HepG2 (cell line): Measurements from ENCODE around the gene SYT1. TPM values are rescaled to one million over a fixed set of nuclear protein-coding genes. Genes with fewer than 3 reads are reported as not detected.

ENCODE experiments used
- ATAC-seq: fragments of 200-7000 bp; cut with Tn5 transposase; 3 replicates; pipeline ENCODE4 v1.9.1; 2020; ENCODE audit warnings: mild to moderate bottlenecking, moderate library complexity
- BruUV-seq: library from RNA; stranded (reverse); fragments of 400-500 nt; replicated peaks from 2 replicates; lab custom pipeline; 2021; lab: Mats Ljungman, UMichigan
- CTCF ChIA-PET: fragments of 300-600 bp; formaldehyde crosslinking; extraction: SDS; loops from one replicate; lab custom pipeline; 2021; ENCODE audit warnings: low total read pairs, inconsistent platforms, low intra/inter-chr PET ratio; lab: Yijun Ruan, JAX
- POLR2A ChIA-PET: fragments of 350-600 bp; sonication (Branson Sonifier 250); formaldehyde crosslinking; loops from one replicate; lab custom pipeline; 2020; ENCODE audit warnings: antibody characterized with exemption, inconsistent platforms; lab: Yijun Ruan, JAX
- DNase-seq: peaks from one replicate; pipeline ENCODE4 v3.0.0-alpha.2; 2015; ENCODE audit warnings: low spot score
- FAIRE-seq: peaks from 3 replicates; lab custom pipeline; 2011; peaks lifted over from hg19 to GRCh38; lab: Jason Lieb, UNC
- H2AFZ ChIP-seq: one replicate; pipeline ENCODE4 v1.6.1; 2011; ENCODE audit warnings: low read length, inconsistent platforms
- H3K27ac ChIP-seq: fragments of 300-600 bp; 3 replicates; pipeline ENCODE4 v1.8.0; 2011; ENCODE audit warnings: mixed run types, mild to moderate bottlenecking, mixed read lengths, low read length, inconsistent platforms; ENCODE audit not compliant: insufficient read depth; ENCODE audit errors: extremely low read length
- H3K27me3 ChIP-seq, 2 experiments: fragments of 200-600 bp in 1 of 2; 2 replicates in 1 of 2; 3 replicates in 1 of 2; pipeline versions ENCODE4 v1.6.0 to v1.8.0; 2011; ENCODE audit warnings: low read length in 2 of 2, mild to moderate bottlenecking in 2 of 2, moderate library complexity in 2 of 2, inconsistent platforms in 1 of 2; ENCODE audit not compliant: insufficient read depth in 2 of 2, control insufficient read depth in 1 of 2
- H3K36me3 ChIP-seq, 2 experiments: fragments of 200-600 bp in 1 of 2; replicated peaks in 1 of 2; 2 replicates in 1 of 2; 3 replicates in 1 of 2; pipeline versions ENCODE4 v1.5.1 to v1.8.0; 2011; ENCODE audit warnings: low read length in 2 of 2, inconsistent platforms in 1 of 2; ENCODE audit not compliant: insufficient read depth in 2 of 2, control insufficient read depth in 1 of 2
- H3K4me1 ChIP-seq: 2 replicates; pipeline ENCODE4 v1.5.1; 2012; ENCODE audit warnings: low read length, inconsistent platforms; ENCODE audit not compliant: insufficient read depth
- H3K4me2 ChIP-seq: 2 replicates; pipeline ENCODE4 v1.6.0; 2011; ENCODE audit warnings: low read depth, low read length, inconsistent platforms
- H3K4me3 ChIP-seq, 3 experiments: fragments of 200-600 bp in 1 of 3; sonication (generic), shearing (Covaris generic) in 1 of 3; replicated peaks in 1 of 3; 2 replicates each; pipeline ENCODE4 v1.5.1; 2011 to 2016; ENCODE audit warnings: low read length in 3 of 3, inconsistent platforms in 2 of 3, low read depth in 2 of 3, mild to moderate bottlenecking in 2 of 3, control low read depth in 1 of 3, mixed read lengths in 1 of 3; ENCODE audit not compliant: insufficient read depth in 1 of 3
- H3K79me2 ChIP-seq: one replicate; pipeline ENCODE4 v1.6.1; 2011; ENCODE audit warnings: low read length, inconsistent platforms; ENCODE audit not compliant: insufficient read depth
- H3K9ac ChIP-seq: 2 replicates; pipeline ENCODE4 v1.6.0; 2011; ENCODE audit warnings: mild to moderate bottlenecking, low read depth, low read length, inconsistent platforms; ENCODE audit not compliant: insufficient read depth
- H3K9me3 ChIP-seq: 2 replicates; pipeline ENCODE4 v1.5.1; 2012; ENCODE audit warnings: mild to moderate bottlenecking, low read length
- H4K20me1 ChIP-seq: 2 replicates; pipeline ENCODE4 v1.6.0; 2011; ENCODE audit warnings: inconsistent platforms, mild to moderate bottlenecking, low read length, moderate library complexity; ENCODE audit not compliant: insufficient read depth
- ATF1 ChIP-seq: IDR thresholded peaks from 2 replicates; pipeline ENCODE4 v1.6.1; 2016; ENCODE audit warnings: mild to moderate bottlenecking, control low read depth
- BHLHE40 ChIP-seq: IDR thresholded peaks from 2 replicates; pipeline ENCODE4 v1.6.1; 2011; ENCODE audit warnings: low read length, improper control_type of control experiment
- CHD4 ChIP-seq: fragments of 200-600 bp; sonication (generic); IDR thresholded peaks from 2 replicates; pipeline ENCODE4 v1.7.0; 2017; ENCODE audit warnings: mild to moderate bottlenecking, low read length, borderline replicate concordance
- ESRRA ChIP-seq: sonication (generic); formaldehyde crosslinking; IDR thresholded peaks from 2 replicates; pipeline ENCODE4 v1.5.1; 2020; ENCODE audit warnings: mild to moderate bottlenecking, low read depth, missing genetic modification reagents
- GATAD1 ChIP-seq: IDR thresholded peaks from 2 replicates; pipeline ENCODE4 v1.6.1; 2016; ENCODE audit warnings: missing genetic modification reagents, missing compliant biosample characterization
- PCBP2 ChIP-seq: fragments of 200-400 bp; formaldehyde crosslinking; optimal IDR thresholded peaks from 2 replicates; pipeline ENCODE3; 2018; ENCODE audit warnings: low read length, low read depth; ENCODE audit not compliant: poor library complexity, severe bottlenecking
- PREB ChIP-seq: sonication (generic); formaldehyde crosslinking; IDR thresholded peaks from 2 replicates; pipeline ENCODE4 v1.4.0; 2020; ENCODE audit warnings: missing genetic modification reagents
- RARG ChIP-seq: sonication (generic); formaldehyde crosslinking; IDR thresholded peaks from 2 replicates; pipeline ENCODE4 v1.4.0; 2020; ENCODE audit warnings: low read depth, mild to moderate bottlenecking, missing genetic modification reagents
- TBL1XR1 ChIP-seq: fragments of 150-350 bp; IDR thresholded peaks from 2 replicates; pipeline ENCODE4 v1.6.1; 2014; ENCODE audit warnings: borderline replicate concordance, low read length; ENCODE audit not compliant: partially characterized antibody
- TFAP4 ChIP-seq: sonication (generic); IDR thresholded peaks from 2 replicates; pipeline ENCODE4 v1.6.1; 2016; ENCODE audit warnings: low read depth, borderline replicate concordance
- XRCC5 ChIP-seq: fragments of 200-400 bp; formaldehyde crosslinking; optimal IDR thresholded peaks from 2 replicates; pipeline ENCODE3; 2017; ENCODE audit warnings: mild to moderate bottlenecking, low read length
- ZHX1 ChIP-seq: sonication (generic); formaldehyde crosslinking; IDR thresholded peaks from 2 replicates; pipeline ENCODE4 v1.8.1; 2022; ENCODE audit warnings: low read depth, mild to moderate bottlenecking, missing genetic modification reagents
- ZNF34 ChIP-seq: sonication (generic); formaldehyde crosslinking; IDR thresholded peaks from 2 replicates; pipeline ENCODE4 v1.4.0; 2020; ENCODE audit warnings: mild to moderate bottlenecking, missing genetic modification reagents, borderline replicate concordance
- ZNF724P ChIP-seq: sonication (generic); formaldehyde crosslinking; IDR thresholded peaks from 2 replicates; pipeline ENCODE4 v1.8.0; 2022; ENCODE audit warnings: missing genetic modification reagents, borderline replicate concordance
- ZNF775 ChIP-seq: sonication (generic); formaldehyde crosslinking; IDR thresholded peaks from 2 replicates; pipeline ENCODE4 v1.4.0; 2020; ENCODE audit warnings: missing genetic modification reagents, mild to moderate bottlenecking, moderate library complexity, borderline replicate concordance
- ZSCAN5A ChIP-seq: sonication (generic); formaldehyde crosslinking; IDR thresholded peaks from 2 replicates; pipeline ENCODE4 v1.8.0; 2022; ENCODE audit warnings: mild to moderate bottlenecking, missing genetic modification reagents, borderline replicate concordance
- ZUFSP ChIP-seq: sonication (generic); formaldehyde crosslinking; IDR thresholded peaks from 2 replicates; pipeline ENCODE4 v1.9.0; 2021; ENCODE audit warnings: missing genetic modification reagents, mild to moderate bottlenecking, borderline replicate concordance
- WGBS: methylation state at CpG from one replicate; pipeline ENCODE4 v1.1.6; 2017; ENCODE audit warnings: low lambda C conversion rate; 5-methylcytosine and 5-hydroxymethylcytosine counted together
- in situ Hi-C: cut with HindIII; loops from 2 replicates; pipeline ENCODE4 v1.10.0; 2017; ENCODE audit warnings: low pct_unique_long_range_greater_than_20kb; ENCODE audit not compliant: extremely low pct_ligation_motif_present
- intact Hi-C: fragments of 100-400 bp; cut with micrococcal nuclease; formaldehyde crosslinking; loops from one replicate; pipeline ENCODE4 v1.10.0; 2022; ENCODE audit not compliant: unreplicated experiment
- polyA plus RNA-seq, 8 experiments: library from polyadenylated mRNA; depleted of rRNA in 3 of 8; stranded (reverse) in 7 of 8; unstranded in 1 of 8; fragments of >200 nt; fragmentation: Illumina TruSeq in 4 of 8; extraction: Trizol in 4 of 8; gene quantifications; 2 replicates each; pipeline versions ENCODE4 v1.2.1 to v1.2.3, GENCODE V29; 2011 to 2016; ENCODE audit warnings: low read depth in 4 of 8, missing spikeins in 1 of 8, mixed read lengths in 1 of 8; ENCODE audit not compliant: insufficient read depth in 1 of 8
- total RNA-seq, 5 experiments: library from RNA; depleted of rRNA; stranded (reverse); fragments of >200 nt; fragmentation: Illumina TruSeq; extraction: Trizol; gene quantifications; 2 replicates each; pipeline ENCODE4 v1.2.3, GENCODE V29; 2016; ENCODE audit warnings: low read depth in 1 of 5

Gene SYT1
- total and polyA plus RNA-seq, 2 of the 13 experiments (the other 11 are each of a cell fraction or from before 2014, with no cell fraction given): not detected

- TF ChIP-seq ZHX1 (CRISPR knock-in tag) (no peak), ATF1 (no peak), BHLHE40 (no peak), XRCC5 (no peak), ESRRA (no peak)
- TF ChIP-seq, all 625 proteins: peak for 0
Observed at GRCh38 chr12:78966062-78966461, 101.5 kb downstream of the SYT1 start (continued).

DNA sequence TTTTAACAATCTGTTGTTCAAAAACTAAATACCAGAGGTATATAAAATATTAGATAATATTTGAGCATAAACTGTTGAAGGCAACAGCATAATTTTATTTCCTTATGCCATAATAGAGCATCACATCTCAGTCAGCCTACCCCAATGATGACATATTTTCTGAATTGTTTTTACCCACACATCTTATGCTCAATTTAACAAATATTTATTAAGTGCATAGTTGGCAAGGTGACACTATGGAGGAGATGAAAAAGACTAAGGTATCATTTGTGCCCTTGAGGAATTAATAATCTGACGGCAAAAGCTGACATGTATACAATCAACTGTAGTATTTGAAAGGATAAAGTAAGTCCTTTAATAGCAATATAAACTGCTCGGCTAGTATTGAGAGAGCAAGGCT, 102.4 kb downstream of the SYT1 start:
- ChIA-PET POLR2A (no interaction called here), CTCF (no interaction called here)
- no peak for DNase-seq
- H3K36me3 ChIP-seq: no peaks in the 10 kb centered on the region
- H3K79me2 ChIP-seq: no peaks in the 10 kb centered on the region
- FAIRE-seq: no peak
- 5% methylated on average over 2 of the region's 2 CpGs for WGBS
- H3K4me1 ChIP-seq: no peaks in the 10 kb centered on the region
- H3K4me2 ChIP-seq: no peak overlapping the region
- H2AFZ ChIP-seq: no peak overlapping the region
- H3K27me3 ChIP-seq: no peaks in the 10 kb centered on the region
- no peaks in the 10 kb centered on the region for H4K20me1 ChIP-seq
- no peak overlapping the region for H3K27ac ChIP-seq
- ATAC-seq: no peak
- H3K9ac ChIP-seq: no peak overlapping the region
- no peak overlapping the region for H3K4me3 ChIP-seq
- no TSS peak for BruUV-seq
- intact Hi-C loops: no loop called here
- no peaks in the 10 kb centered on the region for H3K9me3 ChIP-seq
- in situ Hi-C loops: no loop called here
- TF ChIP-seq CHD4 (no peak), PCBP2 (no peak), PREB (no peak), ZUFSP (no peak), TBL1XR1 (no peak), ZSCAN5A (CRISPR knock-in tag) (no peak), RARG (CRISPR knock-in tag) (no peak), GATAD1 (CRISPR knock-in tag) (no peak), ZNF724P (CRISPR knock-in tag) (no peak), ZNF775 (CRISPR knock-in tag) (no peak), ZNF34 (CRISPR knock-in tag) (no peak), TFAP4 (no peak)
